IMR-90 (cell line): Measurements from ENCODE around the gene GPHA2. TPM values are rescaled to one million over a fixed set of nuclear protein-coding genes. Genes with fewer than 3 reads are reported as not detected.

ENCODE experiments used
- ATAC-seq: fragments of 200-7000 bp; cut with Tn5 transposase; 2 replicates; pipeline ENCODE4 v1.9.1; 2020; ENCODE audit warnings: low read depth, mild to moderate bottlenecking, moderate library complexity
- BruUV-seq: library from RNA; stranded (reverse); fragments of 400-500 nt; replicated peaks from 2 replicates; lab custom pipeline; 2021; lab: Mats Ljungman, UMichigan
- CTCF ChIA-PET: fragments of 300-600 bp; formaldehyde crosslinking; extraction: SDS; loops from one replicate; lab custom pipeline; 2021; ENCODE audit warnings: antibody characterized with exemption; lab: Yijun Ruan, JAX
- POLR2A ChIA-PET: fragments of 300-600 bp; sonication (Branson Sonifier 250); formaldehyde crosslinking; loops from one replicate; lab custom pipeline; 2022; ENCODE audit warnings: antibody characterized with exemption; ENCODE audit not compliant: unreplicated experiment; lab: Charles Lee
- DNase-seq: peaks from one replicate; pipeline ENCODE4 v3.0.0; 2013
- H2AFZ ChIP-seq: replicated peaks from 2 replicates; pipeline ENCODE3; 2013; ENCODE audit warnings: low read length, mild to moderate bottlenecking; ENCODE audit not compliant: poor library complexity
- H2AK5ac ChIP-seq: 2 replicates; pipeline ENCODE4 v1.6.1; 2013; ENCODE audit warnings: low read depth, low read length, inconsistent platforms
- H2AK9ac ChIP-seq: replicated peaks from 2 replicates; pipeline ENCODE3; 2013; ENCODE audit warnings: mild to moderate bottlenecking, low read depth, low read length, moderate library complexity; ENCODE audit not compliant: poor library complexity
- H2BK120ac ChIP-seq: 2 replicates; pipeline ENCODE4 v1.6.1; 2013; ENCODE audit warnings: low read depth, low read length, inconsistent platforms
- H2BK15ac ChIP-seq: 3 replicates; pipeline ENCODE4 v1.6.1; 2013; ENCODE audit warnings: low read depth, low read length, inconsistent platforms
- H2BK20ac ChIP-seq: 2 replicates; pipeline ENCODE4 v1.6.1; 2013; ENCODE audit warnings: low read depth, mild to moderate bottlenecking, inconsistent platforms, low read length, moderate library complexity
- H2BK5ac ChIP-seq: 2 replicates; pipeline ENCODE4 v1.6.1; 2013; ENCODE audit warnings: mild to moderate bottlenecking, low read depth, low read length, inconsistent platforms; ENCODE audit not compliant: poor library complexity, severe bottlenecking
- H3K14ac ChIP-seq: replicated peaks from 2 replicates; pipeline ENCODE4 v1.6.1; 2013; ENCODE audit warnings: low read depth, low read length, inconsistent platforms
- H3K18ac ChIP-seq: 2 replicates; pipeline ENCODE4 v1.6.1; 2013; ENCODE audit warnings: low read depth, low read length, control low read depth
- H3K23ac ChIP-seq: 2 replicates; pipeline ENCODE4 v1.6.1; 2013; ENCODE audit warnings: low read depth, low read length, inconsistent platforms
- H3K27ac ChIP-seq: 2 replicates; pipeline ENCODE4 v1.5.1; 2013; ENCODE audit warnings: mild to moderate bottlenecking, control low read depth, low read length; ENCODE audit not compliant: insufficient read depth
- H3K27me3 ChIP-seq: 2 replicates; pipeline ENCODE4 v1.6.1; 2013; ENCODE audit warnings: low read length; ENCODE audit not compliant: control insufficient read depth, insufficient read depth
- H3K36me3 ChIP-seq: 2 replicates; pipeline ENCODE4 v1.6.1; 2013; ENCODE audit warnings: low read length, mixed read lengths; ENCODE audit not compliant: control insufficient read depth, insufficient read depth
- H3K4ac ChIP-seq: 2 replicates; pipeline ENCODE4 v1.6.1; 2013; ENCODE audit warnings: low read depth, low read length, inconsistent platforms
- H3K4me1 ChIP-seq: 2 replicates; pipeline ENCODE4 v1.6.1; 2013; ENCODE audit warnings: low read length, mixed read lengths; ENCODE audit not compliant: control insufficient read depth, insufficient read depth
- H3K4me2 ChIP-seq: 2 replicates; pipeline ENCODE4 v1.6.1; 2013; ENCODE audit warnings: low read depth, mild to moderate bottlenecking, control low read depth, low read length, moderate library complexity
- H3K4me3 ChIP-seq: 2 replicates; pipeline ENCODE4 v1.5.1; 2013; ENCODE audit warnings: low read depth, mild to moderate bottlenecking, control low read depth, low read length, moderate library complexity; ENCODE audit not compliant: insufficient read depth
- H3K56ac ChIP-seq: 2 replicates; pipeline ENCODE4 v1.6.1; 2013; ENCODE audit warnings: low read length, inconsistent platforms; ENCODE audit not compliant: insufficient read depth; ENCODE audit errors: extremely low read depth
- H3K79me1 ChIP-seq, 2 experiments: 2 replicates each; pipeline ENCODE4 v1.6.1; 2013; ENCODE audit warnings: low read length in 2 of 2, inconsistent platforms in 1 of 2, low read depth in 1 of 2
- H3K9ac ChIP-seq: 2 replicates; pipeline ENCODE4 v1.6.1; 2013; ENCODE audit warnings: low read depth, low read length, control low read depth
- H3K9me1 ChIP-seq: 2 replicates; pipeline ENCODE4 v1.6.1; 2013; ENCODE audit warnings: low read length, inconsistent platforms; ENCODE audit not compliant: insufficient read depth
- H3K9me3 ChIP-seq: 2 replicates; pipeline ENCODE4 v1.6.1; 2013; ENCODE audit warnings: low read length; ENCODE audit not compliant: control insufficient read depth, insufficient read depth
- H4K20me1 ChIP-seq: 2 replicates; pipeline ENCODE4 v1.6.1; 2013; ENCODE audit warnings: low read length, inconsistent platforms; ENCODE audit not compliant: insufficient read depth
- H4K5ac ChIP-seq: 2 replicates; pipeline ENCODE4 v1.6.1; 2013; ENCODE audit warnings: mild to moderate bottlenecking, low read depth, low read length, control low read depth
- H4K8ac ChIP-seq, 2 experiments: 2 replicates each; pipeline ENCODE4 v1.6.1; 2013; ENCODE audit warnings: low read depth in 2 of 2, low read length in 2 of 2, control low read depth in 1 of 2, inconsistent platforms in 1 of 2
- H4K91ac ChIP-seq: 2 replicates; pipeline ENCODE4 v1.6.1; 2013; ENCODE audit warnings: low read depth, low read length, inconsistent platforms; ENCODE audit not compliant: insufficient read depth
- BHLHE40 ChIP-seq: fragments of 150-350 bp; IDR thresholded peaks from 2 replicates; pipeline ENCODE4 v1.6.1; 2016; ENCODE audit warnings: mild to moderate bottlenecking, low read depth, low read length
- CEBPB ChIP-seq: IDR thresholded peaks from 2 replicates; pipeline ENCODE4 v1.6.1; 2012; ENCODE audit warnings: low read depth, low read length, improper control_type of control experiment
- CHD1 ChIP-seq: IDR thresholded peaks from 2 replicates; pipeline ENCODE4 v1.6.1; 2012; ENCODE audit warnings: low read depth, low read length, improper control_type of control experiment
- FOS ChIP-seq: fragments of 150-350 bp; IDR thresholded peaks from 2 replicates; pipeline ENCODE4 v1.6.1; 2016; ENCODE audit warnings: low read depth, low read length
- MAFK ChIP-seq: IDR thresholded peaks from 2 replicates; pipeline ENCODE4 v1.6.1; 2012; ENCODE audit warnings: low read depth, low read length, improper control_type of control experiment
- MAZ ChIP-seq: IDR thresholded peaks from 2 replicates; pipeline ENCODE4 v1.6.1; 2012; ENCODE audit warnings: low read depth, mild to moderate bottlenecking, low read length, improper control_type of control experiment, moderate library complexity, borderline replicate concordance
- MXI1 ChIP-seq: IDR thresholded peaks from 2 replicates; pipeline ENCODE4 v1.6.1; 2012; ENCODE audit warnings: low read depth, mild to moderate bottlenecking, low read length, moderate library complexity, borderline replicate concordance
- NFE2L2 ChIP-seq: fragments of 150-350 bp; IDR thresholded peaks from 2 replicates; pipeline ENCODE4 v1.6.1; 2016; ENCODE audit warnings: low read depth, mild to moderate bottlenecking, low read length
- POLR2A ChIP-seq: IDR thresholded peaks from 2 replicates; pipeline ENCODE4 v1.6.1; 2012; ENCODE audit warnings: mild to moderate bottlenecking, low read depth, low read length
- RAD21 ChIP-seq: IDR thresholded peaks from 2 replicates; pipeline ENCODE4 v1.6.1; 2012; ENCODE audit warnings: low read length, improper control_type of control experiment
- SMC3 ChIP-seq: fragments of 150-350 bp; IDR thresholded peaks from 2 replicates; pipeline ENCODE4 v1.6.1; 2016; ENCODE audit warnings: low read depth, mild to moderate bottlenecking, antibody characterized with exemption, low read length, moderate library complexity
- WGBS, 2 experiments: methylation state at CpG; one replicate each; pipeline versions ENCODE4 v1.1.5 to v1.1.7; 2013; ENCODE audit warnings: missing lambda C conversion rate in 2 of 2; ENCODE audit not compliant: insufficient read length in 1 of 2; ENCODE audit errors: extremely low coverage in 2 of 2; 5-methylcytosine and 5-hydroxymethylcytosine counted together
- dilution Hi-C: fragments of 300-500 bp; cut with HindIII; formaldehyde crosslinking; loops from one replicate; pipeline ENCODE4 v1.14.3; 2018; ENCODE audit warnings: low sequenced_read_pairs; ENCODE audit not compliant: unreplicated experiment
- in situ Hi-C: fragments of 300-500 bp; cut with MboI; formaldehyde crosslinking; loops from 3 replicates; pipeline ENCODE4 v1.14.3; 2019; ENCODE audit warnings: low sequenced_read_pairs, inconsistent platforms, mixed read lengths
- intact Hi-C: fragments of 100-400 bp; cut with micrococcal nuclease; formaldehyde crosslinking; loops from 2 replicates; pipeline ENCODE4 v1.10.0; 2022
- polyA plus RNA-seq, 3 experiments: library from polyadenylated mRNA; depleted of rRNA; stranded (reverse); fragments of >200 nt; gene quantifications; 2 replicates each; pipeline ENCODE4 v1.2.3, GENCODE V29; 2012; ENCODE audit warnings: low replicate concordance in 1 of 3
- total RNA-seq: library from RNA; depleted of rRNA; stranded (reverse); fragments of >200 nt; gene quantifications from 2 replicates; pipeline ENCODE4 v1.2.3, GENCODE V29; 2012
- TF ChIP-seq, protein P1 (sequence below): fragments of 150-350 bp; IDR thresholded peaks from 2 replicates; pipeline ENCODE4 v1.6.1; 2016; ENCODE audit warnings: low read depth, mild to moderate bottlenecking, low read length, moderate library complexity, borderline replicate concordance
- TF ChIP-seq, protein P2 (sequence below): fragments of 150-350 bp; IDR thresholded peaks from 2 replicates; pipeline ENCODE4 v1.6.1; 2017; ENCODE audit warnings: mild to moderate bottlenecking, antibody characterized with exemption, low read length, low read depth
- TF ChIP-seq, protein P3 (sequence below): conservative IDR thresholded peaks from 2 replicates; pipeline ENCODE4 v1.5.1; 2012; ENCODE audit warnings: mild to moderate bottlenecking, low read depth, low read length, improper control_type of control experiment

GPHA2 gene
- total and polyA plus RNA-seq, 2 of the 4 experiments (the other 2 are of a cell fraction): not detected

DNA sequence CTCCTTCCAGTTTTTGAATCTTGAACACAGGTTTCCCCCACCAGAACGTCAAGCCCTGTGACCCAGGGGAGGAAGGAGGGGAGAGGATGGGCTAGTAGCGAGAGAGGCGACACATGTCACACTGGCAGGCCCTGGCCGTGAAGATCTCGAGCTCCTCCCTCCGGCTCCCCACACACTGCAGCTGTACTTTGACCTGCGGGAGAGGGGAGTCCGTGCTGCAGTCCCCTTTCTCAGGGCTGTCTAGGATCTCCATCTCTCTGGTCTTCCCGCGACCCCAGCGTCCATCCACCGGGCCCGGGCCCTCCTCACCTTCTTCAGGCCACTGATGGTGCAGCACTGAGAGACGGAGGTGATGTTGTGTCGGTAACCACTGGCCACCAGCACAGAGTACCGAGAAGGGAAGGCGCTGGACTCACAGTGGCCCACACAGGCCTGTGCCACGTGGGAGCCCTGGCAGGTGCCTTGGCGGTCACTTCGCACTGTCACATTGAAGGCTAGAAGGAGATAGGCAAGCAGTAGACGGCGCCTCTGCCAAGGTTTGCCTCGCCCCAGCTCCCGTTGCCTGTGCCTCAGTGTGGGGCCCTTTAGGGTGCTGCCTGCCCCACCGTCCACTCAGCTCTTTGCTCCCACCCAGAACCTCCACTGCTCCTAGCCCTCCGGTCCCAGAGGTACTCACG, 873 bp downstream of the GPHA2 start:
- intact Hi-C loops: loop anchor here (5.0 kb wide), 1 partner anchor 223 kb away; no protein-coding TSS in a partner anchor
- Histone ChIP-seq H3K27ac (no peak overlapping the region), H3K14ac (no peak overlapping the region), H4K5ac (no peak overlapping the region), H3K18ac (no peak overlapping the region), H4K91ac (no peak overlapping the region), H3K4me2 (no peak overlapping the region), H3K23ac (no peak overlapping the region), H3K9ac (no peak overlapping the region), H2BK20ac (no peak overlapping the region), H2BK5ac (no peak overlapping the region), H3K4ac (no peak overlapping the region), H3K4me3 (no peak overlapping the region), H3K9me1 (no peaks in the 10 kb centered on the region), H2BK15ac (no peak overlapping the region), H3K79me1 (0 out of 4 replicates have a peak, but pooled peaks cover 0 to 1% of the 10 kb centered on the region in 2 experiments), H4K8ac (no peak overlapping the region), H2BK120ac (no peak overlapping the region), H3K56ac (no peak overlapping the region), H3K36me3 (peaks cover 41% of the 10 kb centered on the region), H2AFZ (peak overlapping the region; percentile 10), H3K27me3 (peaks cover 8% of the 10 kb centered on the region), H3K4me1 (no peaks in the 10 kb centered on the region), H4K20me1 (0 out of 2 replicates have a peak, but pooled peaks cover 2% of the 10 kb centered on the region), H2AK9ac (no peak overlapping the region), H3K9me3 (no peaks in the 10 kb centered on the region), H2AK5ac (no peak overlapping the region)
- in situ Hi-C loops: no loop called here
- ATAC-seq (no peak), DNase-seq (no peak)
- ChIA-PET POLR2A (no interaction called here), CTCF (no interaction called here)
- 100% methylated on average over 4 of the region's 27 CpGs; no CpG with 5 or more reads in 1 of the 2 experiments for WGBS, 2 experiments
- dilution Hi-C loops: no loop called here
- TF ChIP-seq MAFK: no peak
- TF ChIP-seq, protein P1, sequence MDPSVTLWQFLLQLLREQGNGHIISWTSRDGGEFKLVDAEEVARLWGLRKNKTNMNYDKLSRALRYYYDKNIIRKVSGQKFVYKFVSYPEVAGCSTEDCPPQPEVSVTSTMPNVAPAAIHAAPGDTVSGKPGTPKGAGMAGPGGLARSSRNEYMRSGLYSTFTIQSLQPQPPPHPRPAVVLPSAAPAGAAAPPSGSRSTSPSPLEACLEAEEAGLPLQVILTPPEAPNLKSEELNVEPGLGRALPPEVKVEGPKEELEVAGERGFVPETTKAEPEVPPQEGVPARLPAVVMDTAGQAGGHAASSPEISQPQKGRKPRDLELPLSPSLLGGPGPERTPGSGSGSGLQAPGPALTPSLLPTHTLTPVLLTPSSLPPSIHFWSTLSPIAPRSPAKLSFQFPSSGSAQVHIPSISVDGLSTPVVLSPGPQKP: no peak
- no peak for TF ChIP-seq CEBPB
- no peak for TF ChIP-seq BHLHE40
- TF ChIP-seq CHD1: no peak
- TF ChIP-seq FOS: no peak
- no peak for TF ChIP-seq MXI1
- TF ChIP-seq, protein P2, sequence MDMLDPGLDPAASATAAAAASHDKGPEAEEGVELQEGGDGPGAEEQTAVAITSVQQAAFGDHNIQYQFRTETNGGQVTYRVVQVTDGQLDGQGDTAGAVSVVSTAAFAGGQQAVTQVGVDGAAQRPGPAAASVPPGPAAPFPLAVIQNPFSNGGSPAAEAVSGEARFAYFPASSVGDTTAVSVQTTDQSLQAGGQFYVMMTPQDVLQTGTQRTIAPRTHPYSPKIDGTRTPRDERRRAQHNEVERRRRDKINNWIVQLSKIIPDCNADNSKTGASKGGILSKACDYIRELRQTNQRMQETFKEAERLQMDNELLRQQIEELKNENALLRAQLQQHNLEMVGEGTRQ: no peak
- TF ChIP-seq, protein P3, sequence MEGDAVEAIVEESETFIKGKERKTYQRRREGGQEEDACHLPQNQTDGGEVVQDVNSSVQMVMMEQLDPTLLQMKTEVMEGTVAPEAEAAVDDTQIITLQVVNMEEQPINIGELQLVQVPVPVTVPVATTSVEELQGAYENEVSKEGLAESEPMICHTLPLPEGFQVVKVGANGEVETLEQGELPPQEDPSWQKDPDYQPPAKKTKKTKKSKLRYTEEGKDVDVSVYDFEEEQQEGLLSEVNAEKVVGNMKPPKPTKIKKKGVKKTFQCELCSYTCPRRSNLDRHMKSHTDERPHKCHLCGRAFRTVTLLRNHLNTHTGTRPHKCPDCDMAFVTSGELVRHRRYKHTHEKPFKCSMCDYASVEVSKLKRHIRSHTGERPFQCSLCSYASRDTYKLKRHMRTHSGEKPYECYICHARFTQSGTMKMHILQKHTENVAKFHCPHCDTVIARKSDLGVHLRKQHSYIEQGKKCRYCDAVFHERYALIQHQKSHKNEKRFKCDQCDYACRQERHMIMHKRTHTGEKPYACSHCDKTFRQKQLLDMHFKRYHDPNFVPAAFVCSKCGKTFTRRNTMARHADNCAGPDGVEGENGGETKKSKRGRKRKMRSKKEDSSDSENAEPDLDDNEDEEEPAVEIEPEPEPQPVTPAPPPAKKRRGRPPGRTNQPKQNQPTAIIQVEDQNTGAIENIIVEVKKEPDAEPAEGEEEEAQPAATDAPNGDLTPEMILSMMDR: no peak
- TF ChIP-seq NFE2L2: no peak
- no peak for TF ChIP-seq MAZ
- no peak for TF ChIP-seq POLR2A
- TF ChIP-seq SMC3: no peak
- no peak for TF ChIP-seq RAD21
- BruUV-seq: no TSS peak
